ENCODE measurements around the gene PRICKLE2. TPM values are rescaled to one million over a fixed set of nuclear protein-coding genes. Genes with fewer than 3 reads are reported as not detected.

PRICKLE2 gene
- total RNA-seq, 1 experiment from 2014 or later: 5.6 TPM

GRCh38 chr3:64253689-64254088, 28.4 kb upstream of the PRICKLE2 start:
- DNase-seq (ENCODE audit: low spot score): no peak
- H3K4me1 Mint-ChIP-seq: no peaks in the 10 kb centered on the region
- ChIA-PET POLR2A (no interaction called here), CTCF (interaction anchor here (1.0 to 1.2 kb wide), 2 partner anchors 9 to 27 kb away, joined by 3 to 5 read pairs; no protein-coding TSS in a partner anchor)
- no peak overlapping the region for H3K27ac Mint-ChIP-seq
- 0 out of 2 replicates have a peak, but pooled peaks cover 4% of the 10 kb centered on the region for H3K9me3 Mint-ChIP-seq
- H3K36me3 Mint-ChIP-seq: no peaks in the 10 kb centered on the region
- no peak for ATAC-seq
- H3K27me3 Mint-ChIP-seq (ENCODE audit: low read depth): no peaks in the 10 kb centered on the region; the same call in 1 of the 2 replicates
- H3K4me3 Mint-ChIP-seq: no peak overlapping the region
- TF ChIP-seq ZNF532 (CRISPR knock-in tag; IDR thresholded peaks at IDR 0.05; ENCODE audit: borderline replicate concordance): no peak
- TF ChIP-seq ZNF512 (CRISPR knock-in tag; IDR thresholded peaks at IDR 0.05; ENCODE audit: borderline replicate concordance): no peak
- no peak for TF ChIP-seq NR1H2 (CRISPR knock-in tag; IDR thresholded peaks at IDR 0.05)

- DNase-seq (ENCODE audit: low spot score): no peak
- POLR2A ChIA-PET: no interaction called here
- CTCF ChIA-PET: no interaction called here
- no peak for ATAC-seq
- Mint-ChIP-seq H3K27ac (no peak overlapping the region), H3K4me3 (no peak overlapping the region), H3K9me3 (no peaks in the 10 kb centered on the region), H3K4me1 (no peaks in the 10 kb centered on the region), H3K27me3 (ENCODE audit: low read depth) (no peaks in the 10 kb centered on the region), H3K36me3 (no peaks in the 10 kb centered on the region)
- TF ChIP-seq CREM (CRISPR knock-in tag; IDR thresholded peaks at IDR 0.05): no peak
- no peak for TF ChIP-seq OVOL2 (CRISPR knock-in tag; IDR thresholded peaks at IDR 0.05; ENCODE audit: borderline replicate concordance)
- TF ChIP-seq PREB (CRISPR knock-in tag; IDR thresholded peaks at IDR 0.05; ENCODE audit: borderline replicate concordance): no peak
- no peak for TF ChIP-seq ZNF263 (CRISPR knock-in tag; IDR thresholded peaks at IDR 0.05; ENCODE audit: low read depth)
- TF ChIP-seq FOXJ3 (CRISPR knock-in tag; IDR thresholded peaks at IDR 0.05; ENCODE audit: borderline replicate concordance): no peak
- TF ChIP-seq ARID4B (CRISPR knock-in tag; IDR thresholded peaks at IDR 0.05; ENCODE audit: borderline replicate concordance): no peak
- no peak for TF ChIP-seq ELF4 (CRISPR knock-in tag; IDR thresholded peaks at IDR 0.05; ENCODE audit: low read depth)
- TF ChIP-seq ERG (CRISPR knock-in tag; IDR thresholded peaks at IDR 0.05): no peak
- TF ChIP-seq MLX (CRISPR knock-in tag; IDR thresholded peaks at IDR 0.05): no peak
- no peak for TF ChIP-seq CTCF (IDR thresholded peaks at IDR 0.05)
- no peak for TF ChIP-seq ZNF532 (CRISPR knock-in tag; IDR thresholded peaks at IDR 0.05; ENCODE audit: borderline replicate concordance)
These were observed 25.8 kb upstream of the PRICKLE2 start for GRCh38 chr3:64251019-64251418.
